H9 (cell line): ENCODE results near the gene RPL36A. TPM values are rescaled to one million over a fixed set of nuclear protein-coding genes. Genes with fewer than 3 reads are reported as not detected.
A peak's percentile ranks its signal among the peaks of the same experiment; 100 is the strongest.

Experiments used
- DNase-seq: peaks from one replicate; pipeline ENCODE4 v3.0.0-alpha.2; 2017
- H2AFZ ChIP-seq: one replicate; pipeline ENCODE4 v1.6.1; 2013; ENCODE audit warnings: mild to moderate bottlenecking, low read length, control low read depth, moderate library complexity
- H2AK5ac ChIP-seq: 2 replicates; pipeline ENCODE4 v1.6.1; 2013; ENCODE audit warnings: low read length, control low read depth, mixed read lengths; ENCODE audit not compliant: insufficient read length
- H2BK120ac ChIP-seq: one replicate; pipeline ENCODE4 v1.6.1; 2013; ENCODE audit warnings: low read depth, mild to moderate bottlenecking, low read length, control low read depth, inconsistent platforms; ENCODE audit not compliant: poor library complexity, severe bottlenecking
- H2BK12ac ChIP-seq: 2 replicates; pipeline ENCODE4 v1.6.1; 2013; ENCODE audit warnings: low read length, control low read depth, mixed read lengths, low read depth; ENCODE audit not compliant: insufficient read length
- H2BK15ac ChIP-seq: 2 replicates; pipeline ENCODE4 v1.6.1; 2013; ENCODE audit warnings: low read depth, low read length, control low read depth
- H2BK20ac ChIP-seq: one replicate; pipeline ENCODE4 v1.6.1; 2013; ENCODE audit warnings: low read depth, mild to moderate bottlenecking, low read length, control low read depth, inconsistent platforms; ENCODE audit not compliant: poor library complexity, severe bottlenecking
- H2BK5ac ChIP-seq: 2 replicates; pipeline ENCODE4 v1.6.1; 2013; ENCODE audit warnings: low read length, control low read depth, mixed read lengths; ENCODE audit not compliant: insufficient read length
- H3K14ac ChIP-seq: 2 replicates; pipeline ENCODE4 v1.6.1; 2013; ENCODE audit warnings: low read length, control low read depth; ENCODE audit not compliant: insufficient read depth
- H3K18ac ChIP-seq: 2 replicates; pipeline ENCODE4 v1.6.1; 2013; ENCODE audit warnings: low read depth, mild to moderate bottlenecking, mixed read lengths, low read length, control low read depth; ENCODE audit not compliant: insufficient read length
- H3K23ac ChIP-seq: 2 replicates; pipeline ENCODE4 v1.6.1; 2013; ENCODE audit warnings: low read length, control low read depth, mixed read lengths, low read depth; ENCODE audit not compliant: insufficient read length
- H3K23me2 ChIP-seq: 2 replicates; pipeline ENCODE4 v1.6.1; 2013; ENCODE audit warnings: low read depth, mild to moderate bottlenecking, mixed read lengths, low read length, control low read depth; ENCODE audit not compliant: insufficient read length, poor library complexity, severe bottlenecking
- H3K27ac ChIP-seq: 2 replicates; pipeline ENCODE4 v1.5.1; 2013; ENCODE audit warnings: low read length, control low read depth, mixed read lengths, low read depth; ENCODE audit not compliant: insufficient read length
- H3K27me3 ChIP-seq: 2 replicates; pipeline ENCODE4 v1.6.1; 2013; ENCODE audit warnings: low read length, control low read depth, inconsistent platforms; ENCODE audit not compliant: insufficient read depth
- H3K4ac ChIP-seq: 2 replicates; pipeline ENCODE4 v1.6.1; 2013; ENCODE audit warnings: low read depth, mild to moderate bottlenecking, control low read depth, inconsistent platforms, low read length, moderate library complexity
- H3K4me1 ChIP-seq: 2 replicates; pipeline ENCODE4 v1.6.1; 2013; ENCODE audit warnings: low read length, control low read depth, inconsistent platforms; ENCODE audit not compliant: insufficient read depth
- H3K4me2 ChIP-seq: 2 replicates; pipeline ENCODE4 v1.6.1; 2013; ENCODE audit warnings: low read length, control low read depth, mixed read lengths; ENCODE audit not compliant: insufficient read length, insufficient read depth
- H3K56ac ChIP-seq: 2 replicates; pipeline ENCODE4 v1.6.1; 2013; ENCODE audit warnings: low read depth, mild to moderate bottlenecking, mixed read lengths, low read length, control low read depth; ENCODE audit not compliant: insufficient read length
- H3K79me1 ChIP-seq: 2 replicates; pipeline ENCODE4 v1.6.1; 2013; ENCODE audit warnings: low read depth, mild to moderate bottlenecking, moderate library complexity, low read length, control low read depth, inconsistent platforms; ENCODE audit not compliant: insufficient read depth, poor library complexity, severe bottlenecking
- H3K79me2 ChIP-seq: 2 replicates; pipeline ENCODE4 v1.6.1; 2013; ENCODE audit warnings: low read length, control low read depth, inconsistent platforms; ENCODE audit not compliant: insufficient read depth
- H3K9ac ChIP-seq: 2 replicates; pipeline ENCODE4 v1.6.1; 2013; ENCODE audit warnings: low read length, control low read depth, mixed read lengths; ENCODE audit not compliant: insufficient read length; ENCODE audit errors: extremely low read depth
- H3K9me3 ChIP-seq: one replicate; pipeline ENCODE4 v1.6.1; 2013; ENCODE audit warnings: low read depth, low read length, inconsistent platforms; ENCODE audit not compliant: control insufficient read depth
- H3T11ph ChIP-seq: one replicate; pipeline ENCODE4 v1.6.1; 2013; ENCODE audit warnings: mild to moderate bottlenecking, low read length, control low read depth, inconsistent platforms
- H4K20me1 ChIP-seq: one replicate; pipeline ENCODE4 v1.6.1; 2013; ENCODE audit not compliant: control insufficient read depth, insufficient read length, insufficient read depth
- H4K5ac ChIP-seq: 2 replicates; pipeline ENCODE4 v1.6.1; 2013; ENCODE audit warnings: low read depth, mild to moderate bottlenecking, mixed read lengths, low read length, control low read depth; ENCODE audit not compliant: insufficient read length
- H4K8ac ChIP-seq: replicated peaks from 2 replicates; pipeline ENCODE4 v1.6.1; 2013; ENCODE audit warnings: low read length, control low read depth, mixed read lengths, low read depth; ENCODE audit not compliant: insufficient read length
- H4K91ac ChIP-seq: 2 replicates; pipeline ENCODE4 v1.6.1; 2013; ENCODE audit warnings: low read depth, mild to moderate bottlenecking, moderate library complexity, mixed read lengths, low read length, control low read depth; ENCODE audit not compliant: insufficient read length
- H3K27ac Mint-ChIP-seq, 3 experiments: 2 replicates in 2 of 3; 3 replicates in 1 of 3; pipeline ENCODE4 v1.8.0; 2020 to 2021; ENCODE audit warnings: mixed read lengths in 3 of 3, mild to moderate bottlenecking in 1 of 3, moderate library complexity in 1 of 3
- H3K27me3 Mint-ChIP-seq: 2 replicates; pipeline ENCODE4 v1.8.0; 2021; ENCODE audit warnings: low read depth, mild to moderate bottlenecking, moderate library complexity, mixed read lengths
- H3K36me3 Mint-ChIP-seq, 3 experiments: 2 replicates in 2 of 3; 3 replicates in 1 of 3; pipeline ENCODE4 v1.8.0; 2020 to 2021; ENCODE audit warnings: low read depth in 3 of 3, mixed read lengths in 3 of 3; ENCODE audit not compliant: insufficient read depth in 1 of 3
- H3K4me1 Mint-ChIP-seq, 2 experiments: 2 replicates each; pipeline ENCODE4 v1.8.0; 2020; ENCODE audit warnings: mixed read lengths in 2 of 2
- H3K4me3 Mint-ChIP-seq, 2 experiments: 2 replicates in 1 of 2; 3 replicates in 1 of 2; pipeline ENCODE4 v1.8.0; 2020 to 2021; ENCODE audit warnings: mild to moderate bottlenecking in 2 of 2, mixed read lengths in 2 of 2, moderate library complexity in 1 of 2
- H3K9me3 Mint-ChIP-seq, 2 experiments: 2 replicates in 1 of 2; 3 replicates in 1 of 2; pipeline ENCODE4 v1.8.0; 2020; ENCODE audit warnings: mild to moderate bottlenecking in 2 of 2, mixed read lengths in 2 of 2, moderate library complexity in 1 of 2
- WGBS: extraction: QIAGEN DNeasy Blood & Tissue Kit; methylation state at CpG from one replicate; pipeline ENCODE4 v1.1.7; 2013; ENCODE audit warnings: missing lambda C conversion rate, low lambda C conversion rate, mixed read lengths; ENCODE audit not compliant: insufficient read length; ENCODE audit errors: extremely low coverage; 5-methylcytosine and 5-hydroxymethylcytosine counted together
- total RNA-seq: library from RNA; stranded (reverse); gene quantifications from 2 replicates; pipeline ENCODE4 v1.2.1, GENCODE V29; 2021
- TF ChIP-seq, protein P1 (sequence below): fragments of 200-600 bp; sonication (generic); conservative IDR thresholded peaks from 3 replicates; pipeline ENCODE4 v1.8.0; 2021; ENCODE audit warnings: antibody characterized with exemption, mild to moderate bottlenecking

The RPL36A gene
- total RNA-seq, 1 experiment from 2014 or later: 428 TPM

DNA sequence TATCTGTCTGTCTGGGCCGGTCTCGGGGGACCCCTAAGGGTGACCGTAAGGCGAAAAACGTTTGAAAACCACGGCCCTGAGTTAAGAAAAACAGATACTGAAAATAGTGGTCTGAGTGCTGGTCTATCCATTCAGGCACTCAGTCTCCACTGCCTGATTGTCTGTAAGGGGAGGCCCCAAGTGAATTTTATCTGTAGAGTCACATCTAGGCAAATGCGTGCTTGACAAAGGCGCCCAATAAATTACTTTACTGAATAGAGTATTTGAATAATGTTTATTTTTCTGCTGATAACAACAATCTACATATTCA is 17.7 kb downstream of the RPL36A start:
- Histone ChIP-seq H3K27me3 (no peaks in the 10 kb centered on the region), H3K79me2 (peaks cover 7% of the 10 kb centered on the region; the same call in 1 of the 2 replicates), H3K9me3 (peaks cover 17% of the 10 kb centered on the region), H3K4ac (no peak overlapping the region), H3T11ph (no peak overlapping the region), H4K8ac (no peak overlapping the region), H2BK12ac (no peak overlapping the region), H2BK15ac (no peak overlapping the region), H4K5ac (no peak overlapping the region), H2BK120ac (no peak overlapping the region), H2AFZ (no peak overlapping the region), H2BK20ac (no peak overlapping the region), H3K23me2 (peaks cover 4% of the 10 kb centered on the region), H3K14ac (peak overlapping the region; percentile 96; the same call in 1 of the 2 replicates), H3K27ac (peak overlapping the region; percentile 54), H3K18ac (peak overlapping the region; percentile 66), H3K4me1 (no peaks in the 10 kb centered on the region), H4K20me1 (no peaks in the 10 kb centered on the region), H2BK5ac (no peak overlapping the region), H3K56ac (no peak overlapping the region), H3K4me2 (peak overlapping the region; percentile 59), H3K79me1 (no peaks in the 10 kb centered on the region), H3K9ac (peak overlapping the region; percentile 95), H3K23ac (no peak overlapping the region), H4K91ac (no peak overlapping the region), H2AK5ac (no peak overlapping the region)
- peak overlapping the region; percentile 92 to 95 for H3K4me3 Mint-ChIP-seq
- WGBS: no CpG with 5 or more reads among the region's 8 CpGs
- H3K9me3 Mint-ChIP-seq: peaks cover 59 to 68% of the 10 kb centered on the region in 2 experiments
- TF ChIP-seq, protein P1, sequence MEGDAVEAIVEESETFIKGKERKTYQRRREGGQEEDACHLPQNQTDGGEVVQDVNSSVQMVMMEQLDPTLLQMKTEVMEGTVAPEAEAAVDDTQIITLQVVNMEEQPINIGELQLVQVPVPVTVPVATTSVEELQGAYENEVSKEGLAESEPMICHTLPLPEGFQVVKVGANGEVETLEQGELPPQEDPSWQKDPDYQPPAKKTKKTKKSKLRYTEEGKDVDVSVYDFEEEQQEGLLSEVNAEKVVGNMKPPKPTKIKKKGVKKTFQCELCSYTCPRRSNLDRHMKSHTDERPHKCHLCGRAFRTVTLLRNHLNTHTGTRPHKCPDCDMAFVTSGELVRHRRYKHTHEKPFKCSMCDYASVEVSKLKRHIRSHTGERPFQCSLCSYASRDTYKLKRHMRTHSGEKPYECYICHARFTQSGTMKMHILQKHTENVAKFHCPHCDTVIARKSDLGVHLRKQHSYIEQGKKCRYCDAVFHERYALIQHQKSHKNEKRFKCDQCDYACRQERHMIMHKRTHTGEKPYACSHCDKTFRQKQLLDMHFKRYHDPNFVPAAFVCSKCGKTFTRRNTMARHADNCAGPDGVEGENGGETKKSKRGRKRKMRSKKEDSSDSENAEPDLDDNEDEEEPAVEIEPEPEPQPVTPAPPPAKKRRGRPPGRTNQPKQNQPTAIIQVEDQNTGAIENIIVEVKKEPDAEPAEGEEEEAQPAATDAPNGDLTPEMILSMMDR: no peak
- peaks cover 5 to 11% of the 10 kb centered on the region in 2 experiments; a peak in 3 of 4 replicates for H3K4me1 Mint-ChIP-seq
- H3K36me3 Mint-ChIP-seq: peaks cover 20 to 34% (median 25%) of the 10 kb centered on the region in 3 experiments
- H3K27me3 Mint-ChIP-seq: peaks cover 1% of the 10 kb centered on the region; the same call in 1 of the 2 replicates
- DNase-seq: no peak
- H3K27ac Mint-ChIP-seq: peak overlapping the region; percentile 94 to 99 (median 98)
